ENCODE results near the gene EIF4EBP2.

DNA sequence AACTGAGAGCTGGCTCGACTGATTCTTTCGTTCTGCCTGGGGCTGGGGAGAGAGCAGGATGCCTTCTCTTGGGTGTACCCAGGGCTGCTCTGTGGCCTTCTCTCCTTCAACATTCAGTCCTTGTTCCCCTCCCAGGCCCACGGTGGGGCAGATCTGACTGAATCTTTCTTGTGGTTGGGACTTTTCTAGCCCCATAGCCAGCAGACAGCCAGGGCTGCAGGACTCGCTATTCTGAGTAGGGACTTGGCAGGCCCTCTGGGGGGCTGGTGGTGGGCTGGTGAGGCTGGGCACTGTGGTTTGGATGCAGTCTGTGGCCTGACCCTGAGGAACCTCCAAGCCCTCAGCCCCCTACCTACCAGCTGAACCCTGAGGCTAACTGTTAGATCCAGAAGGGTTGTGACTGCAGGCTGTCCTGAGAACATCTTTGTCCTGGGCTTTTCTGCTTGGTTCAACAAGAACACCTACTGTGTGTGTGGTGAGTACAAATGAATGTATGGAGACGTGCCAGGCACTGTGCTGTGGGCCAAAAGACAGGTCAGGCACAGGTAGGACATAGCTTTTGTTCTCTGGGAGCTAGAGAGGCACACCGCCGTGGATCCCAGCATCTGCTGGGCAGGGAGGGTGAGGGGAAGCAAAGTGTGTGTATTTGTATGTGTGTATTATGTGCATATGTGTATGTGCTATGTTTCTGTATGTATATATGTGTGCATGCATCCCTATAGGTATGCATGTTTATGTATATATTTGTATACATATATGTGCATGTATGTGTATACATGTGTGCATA, 72.5 kb downstream of the EIF4EBP2 start:
- TF ChIP-seq CTCF (conservative IDR thresholded peaks at IDR 0.05; ENCODE audit: low read depth in 2 of 2) (no peak), CREB1 (CRISPR knock-in tag; IDR thresholded peaks at IDR 0.05; ENCODE audit: low read depth) (no peak), EZH2 (IDR thresholded peaks at IDR 0.05; ENCODE audit: low read depth, unreplicated experiment) (no peak), EZH2phosphoT487 (IDR thresholded peaks at IDR 0.05; ENCODE audit: unreplicated experiment) (no peak), REST (IDR thresholded peaks at IDR 0.05; ENCODE audit: unreplicated experiment) (no peak), STAT1 (IDR thresholded peaks at IDR 0.05; ENCODE audit: unreplicated experiment) (no peak), POLR2AphosphoS5 (IDR thresholded peaks at IDR 0.05; ENCODE audit: low read depth) (no peak), JUNB (IDR thresholded peaks at IDR 0.05; ENCODE audit: unreplicated experiment) (no peak), ZNF331 (CRISPR knock-in tag; IDR thresholded peaks at IDR 0.05; ENCODE audit: low read depth) (no peak), ZNF114 (CRISPR knock-in tag; IDR thresholded peaks at IDR 0.05) (no peak), ZNF462 (CRISPR knock-in tag; IDR thresholded peaks at IDR 0.05) (no peak)
- TF ChIP-seq, protein P1, sequence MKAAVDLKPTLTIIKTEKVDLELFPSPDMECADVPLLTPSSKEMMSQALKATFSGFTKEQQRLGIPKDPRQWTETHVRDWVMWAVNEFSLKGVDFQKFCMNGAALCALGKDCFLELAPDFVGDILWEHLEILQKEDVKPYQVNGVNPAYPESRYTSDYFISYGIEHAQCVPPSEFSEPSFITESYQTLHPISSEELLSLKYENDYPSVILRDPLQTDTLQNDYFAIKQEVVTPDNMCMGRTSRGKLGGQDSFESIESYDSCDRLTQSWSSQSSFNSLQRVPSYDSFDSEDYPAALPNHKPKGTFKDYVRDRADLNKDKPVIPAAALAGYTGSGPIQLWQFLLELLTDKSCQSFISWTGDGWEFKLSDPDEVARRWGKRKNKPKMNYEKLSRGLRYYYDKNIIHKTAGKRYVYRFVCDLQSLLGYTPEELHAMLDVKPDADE (IDR thresholded peaks at IDR 0.05) = no peak
